ENCODE results near the gene ITM2B.

The ITM2B gene

GRCh38 chr13:48294653-48295052 is 61.6 kb downstream of the ITM2B start:
- no peak overlapping the region for H3K4me3 ChIP-seq (ENCODE audit: low read depth, low read length)
- TF ChIP-seq ZNF416 (tag by site-specific recombination; IDR thresholded peaks at IDR 0.05): no peak
- TF ChIP-seq, protein P1, sequence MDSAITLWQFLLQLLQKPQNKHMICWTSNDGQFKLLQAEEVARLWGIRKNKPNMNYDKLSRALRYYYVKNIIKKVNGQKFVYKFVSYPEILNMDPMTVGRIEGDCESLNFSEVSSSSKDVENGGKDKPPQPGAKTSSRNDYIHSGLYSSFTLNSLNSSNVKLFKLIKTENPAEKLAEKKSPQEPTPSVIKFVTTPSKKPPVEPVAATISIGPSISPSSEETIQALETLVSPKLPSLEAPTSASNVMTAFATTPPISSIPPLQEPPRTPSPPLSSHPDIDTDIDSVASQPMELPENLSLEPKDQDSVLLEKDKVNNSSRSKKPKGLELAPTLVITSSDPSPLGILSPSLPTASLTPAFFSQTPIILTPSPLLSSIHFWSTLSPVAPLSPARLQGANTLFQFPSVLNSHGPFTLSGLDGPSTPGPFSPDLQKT (IDR thresholded peaks at IDR 0.05; ENCODE audit: borderline replicate concordance, low read depth, low read length): no peak
- TF ChIP-seq, protein P2, sequence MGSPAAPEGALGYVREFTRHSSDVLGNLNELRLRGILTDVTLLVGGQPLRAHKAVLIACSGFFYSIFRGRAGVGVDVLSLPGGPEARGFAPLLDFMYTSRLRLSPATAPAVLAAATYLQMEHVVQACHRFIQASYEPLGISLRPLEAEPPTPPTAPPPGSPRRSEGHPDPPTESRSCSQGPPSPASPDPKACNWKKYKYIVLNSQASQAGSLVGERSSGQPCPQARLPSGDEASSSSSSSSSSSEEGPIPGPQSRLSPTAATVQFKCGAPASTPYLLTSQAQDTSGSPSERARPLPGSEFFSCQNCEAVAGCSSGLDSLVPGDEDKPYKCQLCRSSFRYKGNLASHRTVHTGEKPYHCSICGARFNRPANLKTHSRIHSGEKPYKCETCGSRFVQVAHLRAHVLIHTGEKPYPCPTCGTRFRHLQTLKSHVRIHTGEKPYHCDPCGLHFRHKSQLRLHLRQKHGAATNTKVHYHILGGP (tag by site-specific recombination; IDR thresholded peaks at IDR 0.05): no peak
- no peak for TF ChIP-seq ZNF596 (tag by site-specific recombination; IDR thresholded peaks at IDR 0.05)
- no peak for TF ChIP-seq ZNF514 (tag by site-specific recombination; IDR thresholded peaks at IDR 0.05)
- TF ChIP-seq PBX3 (CRISPR knock-in tag; IDR thresholded peaks at IDR 0.05): no peak
- TF ChIP-seq ZNF660 (tag by site-specific recombination; IDR thresholded peaks at IDR 0.05): no peak
- TF ChIP-seq ZNF214 (tag by site-specific recombination; IDR thresholded peaks at IDR 0.05; ENCODE audit: borderline replicate concordance): no peak
- TF ChIP-seq, protein P3, sequence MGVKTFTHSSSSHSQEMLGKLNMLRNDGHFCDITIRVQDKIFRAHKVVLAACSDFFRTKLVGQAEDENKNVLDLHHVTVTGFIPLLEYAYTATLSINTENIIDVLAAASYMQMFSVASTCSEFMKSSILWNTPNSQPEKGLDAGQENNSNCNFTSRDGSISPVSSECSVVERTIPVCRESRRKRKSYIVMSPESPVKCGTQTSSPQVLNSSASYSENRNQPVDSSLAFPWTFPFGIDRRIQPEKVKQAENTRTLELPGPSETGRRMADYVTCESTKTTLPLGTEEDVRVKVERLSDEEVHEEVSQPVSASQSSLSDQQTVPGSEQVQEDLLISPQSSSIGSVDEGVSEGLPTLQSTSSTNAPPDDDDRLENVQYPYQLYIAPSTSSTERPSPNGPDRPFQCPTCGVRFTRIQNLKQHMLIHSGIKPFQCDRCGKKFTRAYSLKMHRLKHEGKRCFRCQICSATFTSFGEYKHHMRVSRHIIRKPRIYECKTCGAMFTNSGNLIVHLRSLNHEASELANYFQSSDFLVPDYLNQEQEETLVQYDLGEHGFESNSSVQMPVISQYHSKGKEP (tag by site-specific recombination; IDR thresholded peaks at IDR 0.05): no peak
- TF ChIP-seq ZNF513 (tag by site-specific recombination; IDR thresholded peaks at IDR 0.05): no peak
- TF ChIP-seq ZNF335 (tag by site-specific recombination; conservative IDR thresholded peaks at IDR 0.05): no peak
- TF ChIP-seq ZNF768 (tag by site-specific recombination; IDR thresholded peaks at IDR 0.05): no peak
- TF ChIP-seq GFI1B (tag by site-specific recombination; IDR thresholded peaks at IDR 0.05): no peak
- no peak for TF ChIP-seq ZNF76 (tag by site-specific recombination; IDR thresholded peaks at IDR 0.05; ENCODE audit: borderline replicate concordance, low read depth)
- no peak for TF ChIP-seq ZNF830 (tag by site-specific recombination; IDR thresholded peaks at IDR 0.05; ENCODE audit: low read depth)
- no peak for TF ChIP-seq ZNF211 (tag by site-specific recombination; IDR thresholded peaks at IDR 0.05; ENCODE audit: low read depth)
- TF ChIP-seq, protein P4, sequence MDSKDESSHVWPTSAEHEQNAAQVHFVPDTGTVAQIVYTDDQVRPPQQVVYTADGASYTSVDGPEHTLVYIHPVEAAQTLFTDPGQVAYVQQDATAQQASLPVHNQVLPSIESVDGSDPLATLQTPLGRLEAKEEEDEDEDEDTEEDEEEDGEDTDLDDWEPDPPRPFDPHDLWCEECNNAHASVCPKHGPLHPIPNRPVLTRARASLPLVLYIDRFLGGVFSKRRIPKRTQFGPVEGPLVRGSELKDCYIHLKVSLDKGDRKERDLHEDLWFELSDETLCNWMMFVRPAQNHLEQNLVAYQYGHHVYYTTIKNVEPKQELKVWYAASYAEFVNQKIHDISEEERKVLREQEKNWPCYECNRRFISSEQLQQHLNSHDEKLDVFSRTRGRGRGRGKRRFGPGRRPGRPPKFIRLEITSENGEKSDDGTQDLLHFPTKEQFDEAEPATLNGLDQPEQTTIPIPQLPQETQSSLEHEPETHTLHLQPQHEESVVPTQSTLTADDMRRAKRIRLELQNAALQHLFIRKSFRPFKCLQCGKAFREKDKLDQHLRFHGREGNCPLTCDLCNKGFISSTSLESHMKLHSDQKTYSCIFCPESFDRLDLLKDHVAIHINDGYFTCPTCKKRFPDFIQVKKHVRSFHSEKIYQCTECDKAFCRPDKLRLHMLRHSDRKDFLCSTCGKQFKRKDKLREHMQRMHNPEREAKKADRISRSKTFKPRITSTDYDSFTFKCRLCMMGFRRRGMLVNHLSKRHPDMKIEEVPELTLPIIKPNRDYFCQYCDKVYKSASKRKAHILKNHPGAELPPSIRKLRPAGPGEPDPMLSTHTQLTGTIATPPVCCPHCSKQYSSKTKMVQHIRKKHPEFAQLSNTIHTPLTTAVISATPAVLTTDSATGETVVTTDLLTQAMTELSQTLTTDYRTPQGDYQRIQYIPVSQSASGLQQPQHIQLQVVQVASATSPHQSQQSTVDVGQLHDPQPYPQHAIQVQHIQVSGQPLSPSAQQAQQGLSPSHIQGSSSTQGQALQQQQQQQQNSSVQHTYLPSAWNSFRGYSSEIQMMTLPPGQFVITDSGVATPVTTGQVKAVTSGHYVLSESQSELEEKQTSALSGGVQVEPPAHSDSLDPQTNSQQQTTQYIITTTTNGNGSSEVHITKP (tag by site-specific recombination; IDR thresholded peaks at IDR 0.05): no peak
- TF ChIP-seq ZNF48 (tag by site-specific recombination; IDR thresholded peaks at IDR 0.05): no peak
- no peak for TF ChIP-seq ZNF747 (tag by site-specific recombination; IDR thresholded peaks at IDR 0.05)
- no peak for TF ChIP-seq SALL2 (tag by site-specific recombination; IDR thresholded peaks at IDR 0.05; ENCODE audit: borderline replicate concordance)
- no peaks in the 10 kb centered on the region for H3K4me1 ChIP-seq (ENCODE audit: control insufficient read depth, insufficient read depth, low read length)
- no peaks in the 10 kb centered on the region for H3K36me3 ChIP-seq (ENCODE audit: control insufficient read depth in 2 of 2, insufficient read depth in 1 of 2, low read length in 2 of 2)
- H3K27ac ChIP-seq (ENCODE audit: extremely low read depth, low read depth, low read length): no peak overlapping the region
- H3K9me3 ChIP-seq (ENCODE audit: control insufficient read depth, insufficient read depth, low read depth, low read length): no peaks in the 10 kb centered on the region
- ChIA-PET POLR2A (no interaction called here), CTCF (no interaction called here)

All from HEK293 (cell line).